Spleen (tissue), 7 donors: Measurements from ENCODE around the gene CASP7.

Experiments
- CTCF ChIP-seq, 11 experiments: fragments of 200-600 bp in 7 of 11; fragments of 450-650 bp in 4 of 11; sonication (generic) in 4 of 11; IDR thresholded peaks in 8 of 11; conservative IDR thresholded peaks in 3 of 11; 1 replicate in 7 of 11; 2 replicates in 4 of 11; pipeline versions ENCODE4 v1.4.0 to v1.8.0; 2016 to 2021; ENCODE audit warnings: antibody characterized with exemption in 11 of 11, inconsistent platforms in 4 of 11, mild to moderate bottlenecking in 1 of 11
- POLR2A ChIP-seq, 3 donors: fragments of 450-650 bp; IDR thresholded peaks; one replicate each; pipeline ENCODE4 v1.5.1; 2017; ENCODE audit warnings: antibody characterized with exemption in 3 of 3, mild to moderate bottlenecking in 1 of 3
- POLR2AphosphoS5 ChIP-seq, 3 donors: sonication (generic); formaldehyde crosslinking; IDR thresholded peaks; one replicate each; pipeline ENCODE4 v1.5.1; 2017; ENCODE audit warnings: antibody characterized with exemption in 3 of 3
- donor health status: DM: no; HTN: no; CAD: no; lungs with moderate emphysema.
- donor health status: DM: no; HTN: no; CAD: no.
- donor health status: DM: no; HTN: no; CAD: no.

- no peak for TF ChIP-seq POLR2AphosphoS5 (IDR thresholded peaks at IDR 0.05)
- TF ChIP-seq CTCF (IDR thresholded peaks at IDR 0.05 in 8 of 11, conservative IDR thresholded peaks at IDR 0.05 in 3 of 11): no peak
- no peak for TF ChIP-seq POLR2A (IDR thresholded peaks at IDR 0.05)
Observed at GRCh38 chr10:113733635-113734034, 53.9 kb downstream of the CASP7 start.
